Measurements from ENCODE around the gene FBXO46. TPM values are rescaled to one million over a fixed set of nuclear protein-coding genes. Genes with fewer than 3 reads are reported as not detected.

FBXO46 gene
- total RNA-seq, 1 donor from 2014 or later, result 16.5 TPM

DNA sequence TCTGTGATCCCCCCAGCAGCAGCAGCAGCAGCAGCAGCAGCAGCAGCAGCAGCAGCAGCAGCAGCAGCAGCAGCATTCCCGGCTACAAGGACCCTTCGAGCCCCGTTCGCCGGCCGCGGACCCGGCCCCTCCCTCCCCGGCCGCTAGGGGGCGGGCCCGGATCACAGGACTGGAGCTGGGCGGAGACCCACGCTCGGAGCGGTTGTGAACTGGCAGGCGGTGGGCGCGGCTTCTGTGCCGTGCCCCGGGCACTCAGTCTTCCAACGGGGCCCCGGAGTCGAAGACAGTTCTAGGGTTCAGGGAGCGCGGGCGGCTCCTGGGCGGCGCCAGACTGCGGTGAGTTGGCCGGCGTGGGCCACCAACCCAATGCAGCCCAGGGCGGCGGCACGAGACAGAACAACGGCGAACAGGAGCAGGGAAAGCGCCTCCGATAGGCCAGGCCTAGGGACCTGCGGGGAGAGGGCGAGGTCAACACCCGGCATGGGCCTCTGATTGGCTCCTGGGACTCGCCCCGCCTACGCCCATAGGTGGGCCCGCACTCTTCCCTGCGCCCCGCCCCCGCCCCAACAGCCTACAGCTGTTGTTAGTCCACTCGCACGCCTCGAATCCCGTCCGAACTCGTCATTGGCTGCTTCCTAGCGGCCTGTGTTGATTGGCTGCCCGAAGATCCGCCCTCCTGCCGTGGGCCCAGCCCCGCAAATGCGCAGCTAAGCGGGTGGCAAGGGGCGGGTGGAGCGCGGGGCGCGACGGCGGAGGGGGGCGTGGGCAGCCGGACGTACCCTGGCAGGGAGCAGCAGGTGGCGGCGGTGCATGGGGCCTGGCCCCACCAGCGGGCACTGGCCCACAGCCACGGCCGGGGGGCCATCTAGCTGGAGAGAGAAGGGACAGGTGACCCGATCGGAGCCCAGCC is 39.8 kb upstream of the FBXO46 start:
- Histone ChIP-seq H3K27ac (peak overlapping the region; percentile 86), H3K4me3 (peak overlapping the region; percentile 69), H3K4me1 (peaks cover 27% of the 10 kb centered on the region), H3K36me3 (no peaks in the 10 kb centered on the region), H3K27me3 (no peaks in the 10 kb centered on the region), H3K9me3 (no peaks in the 10 kb centered on the region)
- TF ChIP-seq, protein P1, sequence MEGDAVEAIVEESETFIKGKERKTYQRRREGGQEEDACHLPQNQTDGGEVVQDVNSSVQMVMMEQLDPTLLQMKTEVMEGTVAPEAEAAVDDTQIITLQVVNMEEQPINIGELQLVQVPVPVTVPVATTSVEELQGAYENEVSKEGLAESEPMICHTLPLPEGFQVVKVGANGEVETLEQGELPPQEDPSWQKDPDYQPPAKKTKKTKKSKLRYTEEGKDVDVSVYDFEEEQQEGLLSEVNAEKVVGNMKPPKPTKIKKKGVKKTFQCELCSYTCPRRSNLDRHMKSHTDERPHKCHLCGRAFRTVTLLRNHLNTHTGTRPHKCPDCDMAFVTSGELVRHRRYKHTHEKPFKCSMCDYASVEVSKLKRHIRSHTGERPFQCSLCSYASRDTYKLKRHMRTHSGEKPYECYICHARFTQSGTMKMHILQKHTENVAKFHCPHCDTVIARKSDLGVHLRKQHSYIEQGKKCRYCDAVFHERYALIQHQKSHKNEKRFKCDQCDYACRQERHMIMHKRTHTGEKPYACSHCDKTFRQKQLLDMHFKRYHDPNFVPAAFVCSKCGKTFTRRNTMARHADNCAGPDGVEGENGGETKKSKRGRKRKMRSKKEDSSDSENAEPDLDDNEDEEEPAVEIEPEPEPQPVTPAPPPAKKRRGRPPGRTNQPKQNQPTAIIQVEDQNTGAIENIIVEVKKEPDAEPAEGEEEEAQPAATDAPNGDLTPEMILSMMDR (IDR thresholded peaks at IDR 0.05), result peak; percentile 93
- DNase-seq, result peak; percentile 97
- ATAC-seq, result peak; percentile 82
- intact Hi-C loops (cut with DNase I), result no loop called here

DNA sequence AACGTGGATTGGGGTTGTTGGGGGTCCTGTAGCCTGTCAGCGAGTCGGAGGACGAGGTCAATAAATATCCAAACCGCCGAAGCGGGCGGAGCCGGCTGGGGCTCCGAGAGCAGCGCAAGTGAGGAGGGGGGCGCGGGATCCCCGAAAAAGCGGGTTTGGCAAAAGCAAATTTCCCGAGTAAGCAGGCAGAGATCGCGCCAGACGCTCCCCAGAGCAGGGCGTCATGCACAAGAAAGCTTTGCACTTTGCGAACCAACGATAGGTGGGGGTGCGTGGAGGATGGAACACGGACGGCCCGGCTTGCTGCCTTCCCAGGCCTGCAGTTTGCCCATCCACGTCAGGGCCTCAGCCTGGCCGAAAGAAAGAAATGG is 39.1 kb upstream of the FBXO46 start:
- DNase-seq (no peak), ATAC-seq (no peak)
- peak overlapping the region; percentile 69 for H3K4me3 ChIP-seq
- no peaks in the 10 kb centered on the region for H3K36me3 ChIP-seq
- H3K9me3 ChIP-seq, result no peaks in the 10 kb centered on the region
- H3K4me1 ChIP-seq, result peaks cover 30% of the 10 kb centered on the region
- TF ChIP-seq, protein P1 (IDR thresholded peaks at IDR 0.05), result no peak
- intact Hi-C loops (cut with DNase I), result no loop called here
- no peaks in the 10 kb centered on the region for H3K27me3 ChIP-seq
- H3K27ac ChIP-seq, result peak overlapping the region; percentile 86

DNA sequence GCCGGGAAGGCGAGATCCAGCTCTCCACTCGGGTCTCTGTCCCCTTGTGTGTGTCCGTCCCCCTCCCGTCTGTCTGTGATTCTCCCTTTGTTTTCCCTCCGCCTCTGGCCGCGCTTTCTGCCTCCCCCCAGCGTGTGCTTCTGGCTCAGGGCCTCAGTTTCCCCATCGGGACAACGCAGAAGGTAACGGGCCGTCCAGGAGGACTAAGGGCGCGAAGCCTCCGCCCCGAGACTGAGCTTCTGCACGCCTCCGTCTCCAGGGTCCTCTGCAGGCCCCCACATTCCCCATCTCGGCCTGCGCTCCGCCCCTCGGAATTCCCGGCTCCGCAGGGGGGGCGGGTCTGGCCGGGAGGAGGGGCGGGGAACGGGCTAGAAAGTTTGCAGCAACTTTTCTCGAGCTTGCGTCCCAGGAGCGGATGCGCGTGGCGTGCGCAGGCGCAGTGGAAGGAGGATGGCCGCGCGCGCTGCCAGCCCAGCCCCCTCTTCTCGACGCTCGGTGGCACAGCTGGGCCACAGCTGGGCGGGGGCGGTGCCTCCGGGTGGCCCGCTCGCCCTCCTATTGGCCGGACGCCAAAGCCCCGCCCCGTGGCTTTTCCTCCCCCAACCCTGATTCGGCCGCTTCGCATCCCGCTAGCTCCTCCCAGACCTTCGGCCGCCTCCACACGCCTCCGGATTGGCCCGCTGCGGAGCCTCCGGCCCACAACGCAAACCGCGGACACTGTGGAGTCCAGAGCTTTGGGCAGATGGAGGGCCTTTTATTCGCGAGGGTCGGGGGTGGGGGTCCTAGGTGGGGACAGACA is 38.5 kb upstream of the FBXO46 start, which contains the start of gene SIX5:
Gene SIX5, minus strand, starts transcription at position 269 of the 799 bp plus-strand sequence. CDS start 408 bp downstream, outside the sequence.
- Histone ChIP-seq H3K9me3 (no peaks in the 10 kb centered on the region), H3K27me3 (no peaks in the 10 kb centered on the region), H3K4me3 (peak within 1 kb of the TSS; percentile 69), H3K27ac (peak within 1 kb of the TSS; percentile 92), H3K4me1 (peaks cover 31% of the 10 kb centered on the region), H3K36me3 (no peaks in the 10 kb centered on the region)
- ATAC-seq (peak; percentile 78), DNase-seq (peak; percentile 98)
- intact Hi-C loops (cut with DNase I), result no loop called here
- TF ChIP-seq, protein P1 (IDR thresholded peaks at IDR 0.05), result no peak

DNA sequence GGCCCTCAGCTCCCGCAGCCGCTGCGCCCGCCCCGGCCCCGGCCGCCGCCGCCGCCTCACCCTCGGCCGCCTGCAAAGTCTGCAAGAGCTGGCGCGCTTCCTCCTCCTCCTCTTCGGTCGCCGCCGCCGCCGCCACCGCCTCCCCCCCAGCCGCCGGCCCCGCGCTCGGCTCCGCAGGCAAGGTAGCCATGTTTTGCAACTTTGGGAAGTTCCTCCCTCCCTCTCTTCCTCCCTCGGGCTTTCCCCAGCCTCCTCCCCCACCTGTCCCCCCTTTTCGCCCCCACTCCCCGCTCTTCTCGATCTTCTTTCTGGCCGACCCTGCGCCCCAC is 37.9 kb upstream of the FBXO46 start:
- H3K27me3 ChIP-seq, result no peaks in the 10 kb centered on the region
- H3K4me3 ChIP-seq, result peak overlapping the region; percentile 69
- TF ChIP-seq, protein P1 (IDR thresholded peaks at IDR 0.05), result no peak
- intact Hi-C loops (cut with DNase I), result no loop called here
- H3K36me3 ChIP-seq, result no peaks in the 10 kb centered on the region
- DNase-seq (no peak), ATAC-seq (no peak)
- peak overlapping the region; percentile 92 for H3K27ac ChIP-seq
- H3K4me1 ChIP-seq, result peaks cover 31% of the 10 kb centered on the region
- H3K9me3 ChIP-seq, result no peaks in the 10 kb centered on the region

DNA sequence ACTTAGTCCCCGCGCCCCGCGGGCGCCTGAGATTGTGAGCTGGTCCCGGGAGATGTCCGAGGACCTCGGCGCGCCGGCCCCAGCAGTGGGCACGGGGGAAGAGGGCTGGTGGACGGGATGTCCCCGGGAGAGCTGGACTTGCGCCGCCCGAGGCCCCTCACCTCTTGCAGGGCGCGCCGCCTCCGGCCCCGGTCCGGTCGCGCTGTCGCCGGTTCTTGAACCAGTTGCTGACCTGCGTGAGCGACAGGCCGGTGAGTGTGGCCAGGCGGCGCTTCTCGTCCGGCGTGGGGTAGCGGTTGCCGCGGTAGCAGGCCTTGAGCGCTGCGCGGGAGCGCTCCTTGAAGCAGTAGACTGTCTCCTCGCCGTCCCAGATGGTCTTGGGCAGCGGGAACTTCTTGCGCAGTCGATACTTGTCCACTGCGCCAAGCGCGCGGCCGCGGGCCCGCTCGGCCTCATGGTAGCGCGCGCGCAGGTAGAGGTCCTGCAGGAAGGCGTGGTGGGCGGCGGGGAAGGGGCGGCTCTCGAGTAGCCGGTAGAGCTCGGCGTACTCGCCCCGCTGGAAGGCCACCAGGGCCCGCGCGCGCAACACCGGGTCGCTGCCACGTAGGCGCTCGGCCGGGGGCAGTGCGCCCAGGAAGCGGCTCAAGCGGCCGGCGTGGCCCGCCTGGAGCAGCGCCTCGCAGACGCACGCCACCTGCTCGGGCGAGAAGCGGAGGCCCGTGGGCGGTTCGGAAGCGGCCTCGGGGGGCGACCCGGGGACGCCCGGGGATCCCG is 37.4 kb upstream of the FBXO46 start:
- DNase-seq (peak; percentile 87), ATAC-seq (peak; percentile 0)
- intact Hi-C loops (cut with DNase I), result no loop called here
- no peaks in the 10 kb centered on the region for H3K27me3 ChIP-seq
- peak overlapping the region; percentile 69 for H3K4me3 ChIP-seq
- peaks cover 31% of the 10 kb centered on the region for H3K4me1 ChIP-seq
- peak overlapping the region; percentile 92 for H3K27ac ChIP-seq
- H3K36me3 ChIP-seq, result no peaks in the 10 kb centered on the region
- H3K9me3 ChIP-seq, result no peaks in the 10 kb centered on the region
- TF ChIP-seq, protein P1 (IDR thresholded peaks at IDR 0.05), result no peak
